ENCODE data around the gene DNAI1.

DNA sequence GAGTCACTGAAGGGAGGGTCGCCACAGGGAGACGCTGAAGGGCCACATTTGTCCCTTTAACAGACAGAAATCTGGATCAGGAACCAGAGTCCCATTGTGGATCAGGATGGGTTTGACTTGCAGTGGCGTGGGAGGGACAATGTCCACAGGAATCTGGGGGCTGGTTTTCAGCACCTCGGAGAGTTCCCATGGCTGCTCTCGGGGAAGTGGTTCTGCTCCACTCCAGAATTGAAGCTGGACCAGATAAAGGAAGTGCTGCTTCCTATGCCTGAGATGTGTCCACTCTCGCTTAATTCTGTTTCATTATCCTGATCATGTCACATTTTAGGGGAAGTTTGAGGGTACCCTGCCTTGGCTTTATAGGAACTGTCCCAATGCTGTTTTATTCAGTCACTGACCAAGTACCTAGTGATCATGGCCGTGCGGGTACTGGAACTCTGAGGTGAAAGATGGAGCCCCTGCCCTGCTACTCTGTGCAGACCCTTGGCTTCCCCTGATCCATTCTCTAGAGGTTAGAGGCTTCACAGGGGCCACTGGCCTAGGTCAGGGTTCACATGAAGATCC, 35.4 kb downstream of the DNAI1 start:
- TF ChIP-seq RFX5 (IDR thresholded peaks at IDR 0.05; ENCODE audit: low read length) (no peak), MEF2A (IDR thresholded peaks at IDR 0.05; ENCODE audit: borderline replicate concordance, low read depth) (no peak), RCOR1 (IDR thresholded peaks at IDR 0.05; ENCODE audit: low read length) (no peak), RXRA (IDR thresholded peaks at IDR 0.05; ENCODE audit: borderline replicate concordance, low read depth) (no peak), EP300 (IDR thresholded peaks at IDR 0.05; ENCODE audit: borderline replicate concordance in 1 of 2, low read depth in 1 of 2, low read length in 1 of 2) (no peak)
- TF ChIP-seq, protein P1, sequence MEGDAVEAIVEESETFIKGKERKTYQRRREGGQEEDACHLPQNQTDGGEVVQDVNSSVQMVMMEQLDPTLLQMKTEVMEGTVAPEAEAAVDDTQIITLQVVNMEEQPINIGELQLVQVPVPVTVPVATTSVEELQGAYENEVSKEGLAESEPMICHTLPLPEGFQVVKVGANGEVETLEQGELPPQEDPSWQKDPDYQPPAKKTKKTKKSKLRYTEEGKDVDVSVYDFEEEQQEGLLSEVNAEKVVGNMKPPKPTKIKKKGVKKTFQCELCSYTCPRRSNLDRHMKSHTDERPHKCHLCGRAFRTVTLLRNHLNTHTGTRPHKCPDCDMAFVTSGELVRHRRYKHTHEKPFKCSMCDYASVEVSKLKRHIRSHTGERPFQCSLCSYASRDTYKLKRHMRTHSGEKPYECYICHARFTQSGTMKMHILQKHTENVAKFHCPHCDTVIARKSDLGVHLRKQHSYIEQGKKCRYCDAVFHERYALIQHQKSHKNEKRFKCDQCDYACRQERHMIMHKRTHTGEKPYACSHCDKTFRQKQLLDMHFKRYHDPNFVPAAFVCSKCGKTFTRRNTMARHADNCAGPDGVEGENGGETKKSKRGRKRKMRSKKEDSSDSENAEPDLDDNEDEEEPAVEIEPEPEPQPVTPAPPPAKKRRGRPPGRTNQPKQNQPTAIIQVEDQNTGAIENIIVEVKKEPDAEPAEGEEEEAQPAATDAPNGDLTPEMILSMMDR (IDR thresholded peaks at IDR 0.05), result no peak
- TF ChIP-seq, protein P2, sequence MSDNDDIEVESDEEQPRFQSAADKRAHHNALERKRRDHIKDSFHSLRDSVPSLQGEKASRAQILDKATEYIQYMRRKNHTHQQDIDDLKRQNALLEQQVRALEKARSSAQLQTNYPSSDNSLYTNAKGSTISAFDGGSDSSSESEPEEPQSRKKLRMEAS (IDR thresholded peaks at IDR 0.05; ENCODE audit: low read depth), result no peak
